B cell (primary cell): ENCODE data around the gene C3orf38. TPM values are rescaled to one million over a fixed set of nuclear protein-coding genes. Genes with fewer than 3 reads are reported as not detected.

Source experiments
- ATAC-seq: fragments of 200-7000 bp; cut with Tn5 transposase; one replicate; pipeline ENCODE4 v1.10.0; 2021; ENCODE audit warnings: low read depth, mild to moderate bottlenecking, moderate number of reproducible peaks, moderate library complexity
- CTCF ChIA-PET: fragments of 350-600 bp; sonication (Branson Sonifier 250); formaldehyde crosslinking; loops from one replicate; lab custom pipeline; 2021; ENCODE audit warnings: antibody characterized with exemption, inconsistent platforms; lab: Charles Lee
- POLR2A ChIA-PET: fragments of 350-600 bp; sonication (Branson Sonifier 250); formaldehyde crosslinking; loops from one replicate; lab custom pipeline; 2021; ENCODE audit warnings: antibody characterized with exemption; lab: Charles Lee
- DNase-seq: peaks from one replicate; pipeline ENCODE4 v3.0.0; 2013
- H2AFZ ChIP-seq: 2 replicates; pipeline ENCODE4 v1.6.1; 2012; ENCODE audit warnings: mild to moderate bottlenecking, low read depth, low read length; ENCODE audit not compliant: insufficient read depth, poor library complexity, severe bottlenecking
- H3K27ac ChIP-seq, 2 donors: 1 replicate in 1 of 2; 2 replicates in 1 of 2; pipeline ENCODE4 v1.5.1; 2012 to 2013; ENCODE audit warnings: low read length in 2 of 2, mild to moderate bottlenecking in 2 of 2, moderate library complexity in 1 of 2
- H3K27me3 ChIP-seq, 4 experiments: fragments of 200-600 bp in 1 of 4; sonication (generic) in 1 of 4; replicated peaks in 1 of 4; 1 replicate in 2 of 4; 2 replicates in 2 of 4; pipeline versions ENCODE4 v1.6.1 to v1.7.0; 2013 to 2016; ENCODE audit warnings: low read length in 3 of 4, mild to moderate bottlenecking in 2 of 4, mixed read lengths in 1 of 4, moderate library complexity in 1 of 4; ENCODE audit not compliant: insufficient read depth in 4 of 4, control insufficient read depth in 3 of 4; ENCODE audit errors: control extremely low read depth in 1 of 4
- H3K36me3 ChIP-seq, 2 experiments: replicated peaks in 1 of 2; 1 replicate in 1 of 2; 2 replicates in 1 of 2; pipeline versions ENCODE4 v1.6.1 to v1.7.1; 2013; ENCODE audit warnings: low read length in 1 of 2; ENCODE audit not compliant: insufficient read depth in 2 of 2, control insufficient read depth in 1 of 2; ENCODE audit errors: control extremely low read depth in 1 of 2, extremely low read depth in 1 of 2
- H3K4me1 ChIP-seq, 2 donors: fragments of 200-600 bp in 1 of 2; sonication (generic) in 1 of 2; 1 replicate in 1 of 2; 2 replicates in 1 of 2; pipeline versions ENCODE4 v1.5.1 to v1.6.1; 2013 to 2017; ENCODE audit warnings: low read length in 2 of 2; ENCODE audit not compliant: control insufficient read depth in 2 of 2, insufficient read depth in 2 of 2
- H3K4me2 ChIP-seq: replicated peaks from 2 replicates; pipeline ENCODE3; 2012; ENCODE audit warnings: mild to moderate bottlenecking, low read depth, low read length; ENCODE audit not compliant: poor library complexity, severe bottlenecking
- H3K4me3 ChIP-seq, 5 experiments: fragments of 200-600 bp in 1 of 5; sonication (generic) in 1 of 5; 1 replicate in 3 of 5; 2 replicates in 2 of 5; pipeline versions ENCODE4 v1.5.1 to v1.7.0; 2011 to 2016; ENCODE audit warnings: low read length in 4 of 5, mild to moderate bottlenecking in 4 of 5, low read depth in 2 of 5, control low read depth in 1 of 5, moderate library complexity in 1 of 5; ENCODE audit not compliant: insufficient read depth in 1 of 5; ENCODE audit errors: control extremely low read depth in 1 of 5, extremely low read depth in 1 of 5
- H3K79me2 ChIP-seq: fragments of 200-600 bp; sonication (generic); one replicate; pipeline ENCODE4 v1.6.0; 2016; ENCODE audit warnings: low read length; ENCODE audit not compliant: control insufficient read depth, insufficient read depth
- H3K9ac ChIP-seq: fragments of 200-600 bp; sonication (generic); 2 replicates; pipeline ENCODE4 v1.6.1; 2017; ENCODE audit warnings: mild to moderate bottlenecking, low read length, moderate library complexity
- H3K9me3 ChIP-seq, 3 donors: one replicate each; pipeline versions ENCODE4 v1.6.1 to v1.7.1; 2013; ENCODE audit warnings: low read length in 2 of 3; ENCODE audit not compliant: control insufficient read depth in 2 of 3, insufficient read depth in 1 of 3; ENCODE audit errors: control extremely low read depth in 1 of 3
- H4K20me1 ChIP-seq: 2 replicates; pipeline ENCODE4 v1.6.0; 2012; ENCODE audit warnings: mild to moderate bottlenecking, low read length; ENCODE audit not compliant: insufficient read depth, control insufficient read depth, poor library complexity, severe bottlenecking
- H3K27ac Mint-ChIP-seq: one replicate; pipeline ENCODE4 v1.8.0; 2021; ENCODE audit warnings: mixed read lengths
- H3K27me3 Mint-ChIP-seq: one replicate; pipeline ENCODE4 v1.8.0; 2021; ENCODE audit warnings: mixed read lengths
- H3K4me1 Mint-ChIP-seq: one replicate; pipeline ENCODE4 v1.8.0; 2021; ENCODE audit warnings: mixed read lengths
- H3K4me3 Mint-ChIP-seq: one replicate; pipeline ENCODE4 v1.8.0; 2021; ENCODE audit warnings: mixed read lengths
- H3K9me3 Mint-ChIP-seq: one replicate; pipeline ENCODE4 v1.8.0; 2022; ENCODE audit warnings: mixed read lengths; ENCODE audit not compliant: insufficient read depth
- CTCF ChIP-seq: fragments of 200-600 bp; IDR thresholded peaks from one replicate; pipeline ENCODE4 v1.8.0; 2022; ENCODE audit warnings: antibody characterized with exemption, mild to moderate bottlenecking
- EZH2 ChIP-seq: IDR thresholded peaks from 2 replicates; pipeline ENCODE4 v1.6.1; 2012; ENCODE audit warnings: borderline replicate concordance, low read depth, mild to moderate bottlenecking, moderate library complexity, low read length; ENCODE audit not compliant: insufficient read depth, poor library complexity, severe bottlenecking
- WGBS: methylation state at CpG from one replicate; pipeline ENCODE4 v1.1.5; 2013; ENCODE audit warnings: missing lambda C conversion rate; ENCODE audit not compliant: insufficient coverage; 5-methylcytosine and 5-hydroxymethylcytosine counted together
- intact Hi-C: fragments of 100-400 bp; cut with micrococcal nuclease; formaldehyde crosslinking; loops from one replicate; pipeline ENCODE4 v1.10.0; 2022
- polyA plus RNA-seq: library from polyadenylated mRNA; depleted of rRNA; stranded (reverse); fragments of >200 nt; gene quantifications from 2 replicates; pipeline ENCODE4 v1.2.3, GENCODE V29; 2012
- total RNA-seq, 2 donors: library from RNA; stranded (reverse); fragments of 120-200 nt in 1 of 2; gene quantifications; 1 replicate in 1 of 2; 2 replicates in 1 of 2; pipeline versions ENCODE4 v1.2.3 to v1.2.4, GENCODE V29; 2013 to 2022

Gene C3orf38
- total and polyA plus RNA-seq, 2 donors (not counting 1 experiment from before 2014, with no cell fraction given): 19.8 to 42.5 TPM

GRCh38 chr3:88167173-88167572, 17.4 kb downstream of the C3orf38 start:
- CTCF ChIA-PET: interaction anchor here (0.6 kb wide), 1 partner anchor 42 kb away, joined by 3 read pairs; no protein-coding TSS in a partner anchor
- POLR2A ChIA-PET: no interaction called here
- TF ChIP-seq CTCF (no peak), EZH2 (no peak)
- ATAC-seq: no peak
- Histone ChIP-seq H3K79me2 (peaks cover 5% of the 10 kb centered on the region), H3K4me1 (no peaks in the 10 kb centered on the region), H3K9me3 (no peaks in the 10 kb centered on the region), H3K27me3 (no peaks in the 10 kb centered on the region), H3K9ac (no peak overlapping the region), H3K4me3 (no peak overlapping the region), H3K27ac (no peak overlapping the region), H4K20me1 (peaks cover 7% of the 10 kb centered on the region), H3K4me2 (no peak overlapping the region), H3K36me3 (peaks cover 0 to 3% of the 10 kb centered on the region in 2 experiments), H2AFZ (no peak overlapping the region)
- Mint-ChIP-seq H3K9me3 (no peaks in the 10 kb centered on the region), H3K4me3 (no peak overlapping the region), H3K27me3 (no peaks in the 10 kb centered on the region), H3K4me1 (peaks cover 3% of the 10 kb centered on the region), H3K27ac (no peak overlapping the region)
- intact Hi-C loops: no loop called here
- no peak for DNase-seq
- 100% methylated on average over 5 of the region's 6 CpGs for WGBS

- CTCF ChIA-PET: interaction anchor here (0.6 kb wide), 1 partner anchor 43 kb away, joined by 3 read pairs; no protein-coding TSS in a partner anchor
Observed at GRCh38 chr3:88167704-88168103, 17.9 kb downstream of the C3orf38 start.

More at GRCh38 chr3:88167704-88168103, 17.9 kb downstream of the C3orf38 start:
- intact Hi-C loops: no loop called here
- no peak overlapping the region for H3K4me3 Mint-ChIP-seq
- H3K27ac Mint-ChIP-seq: no peak overlapping the region
- Histone ChIP-seq H2AFZ (no peak overlapping the region), H3K36me3 (no peaks in the 10 kb centered on the region), H3K4me3 (no peak overlapping the region), H3K27ac (no peak overlapping the region), H3K27me3 (no peaks in the 10 kb centered on the region), H3K9me3 (no peaks in the 10 kb centered on the region), H3K9ac (no peak overlapping the region), H3K79me2 (peaks cover 4% of the 10 kb centered on the region), H3K4me2 (no peak overlapping the region), H4K20me1 (peaks cover 7% of the 10 kb centered on the region), H3K4me1 (no peaks in the 10 kb centered on the region)
- POLR2A ChIA-PET: no interaction called here
- DNase-seq (no peak), ATAC-seq (no peak)
- H3K27me3 Mint-ChIP-seq: no peaks in the 10 kb centered on the region
- no peaks in the 10 kb centered on the region for H3K9me3 Mint-ChIP-seq
- peaks cover 2% of the 10 kb centered on the region for H3K4me1 Mint-ChIP-seq
- no peak for TF ChIP-seq EZH2
- TF ChIP-seq CTCF: no peak
- no CpG with 5 or more reads among the region's 2 CpGs for WGBS
